Stomach (tissue), 4 donors: ENCODE data around the gene PEPD.

Source experiments
- POLR2A ChIP-seq, 4 donors: fragments of 450-650 bp; IDR thresholded peaks; one replicate each; pipeline ENCODE4 v1.6.1; 2016; ENCODE audit warnings: antibody characterized with exemption in 4 of 4, control low read depth in 2 of 4, mild to moderate bottlenecking in 1 of 4, moderate library complexity in 1 of 4
- TF ChIP-seq, protein P1 (sequence below), 7 experiments: fragments of 450-650 bp in 4 of 7; fragments of 200-600 bp in 3 of 7; sonication (generic) in 3 of 7; IDR thresholded peaks; one replicate each; pipeline ENCODE4 v1.5.1; 2016 to 2019; ENCODE audit warnings: antibody characterized with exemption in 7 of 7, control low read depth in 2 of 7, mild to moderate bottlenecking in 1 of 7

DNA sequence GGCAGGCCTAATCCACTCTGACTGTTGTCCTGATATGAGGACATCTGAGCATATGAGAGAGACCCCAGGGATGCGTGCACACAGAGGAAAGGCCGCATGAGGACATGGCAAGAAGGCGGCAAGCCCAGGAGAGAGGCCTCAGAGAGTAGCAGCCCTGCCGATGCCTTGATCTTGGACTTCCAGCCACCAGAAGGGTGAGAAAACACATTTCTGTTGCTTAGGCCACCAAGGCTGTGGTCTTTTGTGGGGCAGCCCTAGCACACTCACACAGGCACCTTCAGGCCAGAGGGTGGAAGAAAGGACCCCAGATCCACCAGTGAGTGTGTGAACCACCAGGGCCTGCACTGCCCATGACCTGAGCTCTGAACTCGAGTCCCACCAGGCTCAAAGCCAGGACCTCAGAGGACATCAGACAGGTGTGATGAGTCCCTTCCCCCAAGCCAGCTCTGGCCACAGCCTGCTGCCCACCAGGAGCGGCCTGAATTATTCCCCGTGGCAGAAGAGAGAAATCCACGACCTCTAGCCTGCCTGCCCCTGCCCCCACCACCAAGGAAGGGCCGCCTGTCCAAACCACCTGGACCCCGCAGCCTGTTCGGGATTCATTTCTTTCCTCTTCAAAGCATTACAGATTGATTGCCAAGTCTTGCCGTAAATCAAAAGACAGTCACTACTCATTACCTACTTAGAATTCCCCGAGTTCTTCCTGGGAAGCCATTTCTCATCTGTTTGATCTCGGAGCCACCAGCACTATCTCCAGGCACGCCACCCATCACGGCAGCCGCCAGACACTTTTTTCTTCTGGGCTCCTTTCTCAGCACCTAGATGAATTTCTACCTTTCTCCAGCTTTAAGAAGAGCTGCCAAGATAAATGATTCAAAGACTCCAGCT, 75.9 kb downstream of the PEPD start:
- TF ChIP-seq, protein P1, sequence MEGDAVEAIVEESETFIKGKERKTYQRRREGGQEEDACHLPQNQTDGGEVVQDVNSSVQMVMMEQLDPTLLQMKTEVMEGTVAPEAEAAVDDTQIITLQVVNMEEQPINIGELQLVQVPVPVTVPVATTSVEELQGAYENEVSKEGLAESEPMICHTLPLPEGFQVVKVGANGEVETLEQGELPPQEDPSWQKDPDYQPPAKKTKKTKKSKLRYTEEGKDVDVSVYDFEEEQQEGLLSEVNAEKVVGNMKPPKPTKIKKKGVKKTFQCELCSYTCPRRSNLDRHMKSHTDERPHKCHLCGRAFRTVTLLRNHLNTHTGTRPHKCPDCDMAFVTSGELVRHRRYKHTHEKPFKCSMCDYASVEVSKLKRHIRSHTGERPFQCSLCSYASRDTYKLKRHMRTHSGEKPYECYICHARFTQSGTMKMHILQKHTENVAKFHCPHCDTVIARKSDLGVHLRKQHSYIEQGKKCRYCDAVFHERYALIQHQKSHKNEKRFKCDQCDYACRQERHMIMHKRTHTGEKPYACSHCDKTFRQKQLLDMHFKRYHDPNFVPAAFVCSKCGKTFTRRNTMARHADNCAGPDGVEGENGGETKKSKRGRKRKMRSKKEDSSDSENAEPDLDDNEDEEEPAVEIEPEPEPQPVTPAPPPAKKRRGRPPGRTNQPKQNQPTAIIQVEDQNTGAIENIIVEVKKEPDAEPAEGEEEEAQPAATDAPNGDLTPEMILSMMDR (IDR thresholded peaks at IDR 0.05), result no peak
- no peak for TF ChIP-seq POLR2A (IDR thresholded peaks at IDR 0.05)
